WTC11 (cell line): ENCODE measurements around the gene ARHGEF9.

Experiments
- TF ChIP-seq, protein P1 (sequence below): fragments of 200-600 bp; IDR thresholded peaks from 2 replicates; pipeline ENCODE4 v1.8.0; 2022; ENCODE audit warnings: antibody characterized with exemption
- TF ChIP-seq, protein P2 (sequence below): sonication (generic); formaldehyde crosslinking; conservative IDR thresholded peaks from 2 replicates; pipeline ENCODE4 v1.8.1; 2022; ENCODE audit warnings: mild to moderate bottlenecking, missing genetic modification reagents
- TF ChIP-seq, protein P3 (sequence below): sonication (generic); formaldehyde crosslinking; IDR thresholded peaks from 2 replicates; pipeline ENCODE4 v1.8.1; 2023; ENCODE audit warnings: mild to moderate bottlenecking, missing genetic modification reagents

DNA sequence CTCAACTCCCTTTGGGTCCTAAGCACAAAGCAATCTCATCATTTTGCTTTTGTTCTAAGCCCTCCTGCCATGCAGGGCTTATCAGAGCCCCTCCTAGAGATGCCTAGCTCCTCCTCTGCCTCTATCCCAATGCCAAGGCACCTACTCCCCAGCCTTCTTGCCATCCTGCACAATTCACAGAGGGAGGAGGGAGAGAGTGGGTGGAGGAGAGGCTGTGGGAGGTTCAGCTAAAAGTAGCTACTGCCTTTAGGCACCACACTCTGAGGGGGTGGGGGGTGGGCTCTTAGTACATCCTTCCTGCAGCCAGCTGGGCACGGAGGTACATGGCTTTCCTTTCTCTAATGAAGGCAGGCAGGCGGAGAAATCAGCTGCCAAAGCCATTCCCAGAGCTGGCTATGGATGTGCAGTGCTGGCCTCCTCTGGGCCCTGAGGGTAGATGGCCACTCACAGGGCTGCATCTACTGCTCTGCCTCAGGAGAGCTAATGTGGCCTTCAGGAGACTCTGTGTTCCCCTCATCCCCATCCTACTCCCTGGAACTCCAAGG lies 40.1 kb downstream of the ARHGEF9 start:
- TF ChIP-seq, protein P1, sequence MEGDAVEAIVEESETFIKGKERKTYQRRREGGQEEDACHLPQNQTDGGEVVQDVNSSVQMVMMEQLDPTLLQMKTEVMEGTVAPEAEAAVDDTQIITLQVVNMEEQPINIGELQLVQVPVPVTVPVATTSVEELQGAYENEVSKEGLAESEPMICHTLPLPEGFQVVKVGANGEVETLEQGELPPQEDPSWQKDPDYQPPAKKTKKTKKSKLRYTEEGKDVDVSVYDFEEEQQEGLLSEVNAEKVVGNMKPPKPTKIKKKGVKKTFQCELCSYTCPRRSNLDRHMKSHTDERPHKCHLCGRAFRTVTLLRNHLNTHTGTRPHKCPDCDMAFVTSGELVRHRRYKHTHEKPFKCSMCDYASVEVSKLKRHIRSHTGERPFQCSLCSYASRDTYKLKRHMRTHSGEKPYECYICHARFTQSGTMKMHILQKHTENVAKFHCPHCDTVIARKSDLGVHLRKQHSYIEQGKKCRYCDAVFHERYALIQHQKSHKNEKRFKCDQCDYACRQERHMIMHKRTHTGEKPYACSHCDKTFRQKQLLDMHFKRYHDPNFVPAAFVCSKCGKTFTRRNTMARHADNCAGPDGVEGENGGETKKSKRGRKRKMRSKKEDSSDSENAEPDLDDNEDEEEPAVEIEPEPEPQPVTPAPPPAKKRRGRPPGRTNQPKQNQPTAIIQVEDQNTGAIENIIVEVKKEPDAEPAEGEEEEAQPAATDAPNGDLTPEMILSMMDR, result no peak
- TF ChIP-seq, protein P2, sequence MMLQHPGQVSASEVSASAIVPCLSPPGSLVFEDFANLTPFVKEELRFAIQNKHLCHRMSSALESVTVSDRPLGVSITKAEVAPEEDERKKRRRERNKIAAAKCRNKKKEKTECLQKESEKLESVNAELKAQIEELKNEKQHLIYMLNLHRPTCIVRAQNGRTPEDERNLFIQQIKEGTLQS (CRISPR knock-in tag), result no peak
- TF ChIP-seq, protein P3, sequence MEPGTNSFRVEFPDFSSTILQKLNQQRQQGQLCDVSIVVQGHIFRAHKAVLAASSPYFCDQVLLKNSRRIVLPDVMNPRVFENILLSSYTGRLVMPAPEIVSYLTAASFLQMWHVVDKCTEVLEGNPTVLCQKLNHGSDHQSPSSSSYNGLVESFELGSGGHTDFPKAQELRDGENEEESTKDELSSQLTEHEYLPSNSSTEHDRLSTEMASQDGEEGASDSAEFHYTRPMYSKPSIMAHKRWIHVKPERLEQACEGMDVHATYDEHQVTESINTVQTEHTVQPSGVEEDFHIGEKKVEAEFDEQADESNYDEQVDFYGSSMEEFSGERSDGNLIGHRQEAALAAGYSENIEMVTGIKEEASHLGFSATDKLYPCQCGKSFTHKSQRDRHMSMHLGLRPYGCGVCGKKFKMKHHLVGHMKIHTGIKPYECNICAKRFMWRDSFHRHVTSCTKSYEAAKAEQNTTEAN (CRISPR knock-in tag), result no peak
